ENCODE measurements around the gene HEXIM2. TPM values are rescaled to one million over a fixed set of nuclear protein-coding genes. Genes with fewer than 3 reads are reported as not detected.

HEXIM2 gene
- total and polyA plus RNA-seq, 2 donors (not counting 1 experiment from before 2014, with no cell fraction given): 1.9 to 18.7 TPM

- Histone ChIP-seq H4K20me1 (ENCODE audit: control insufficient read depth, extremely low read depth, insufficient read depth, low read length) (no peaks in the 10 kb centered on the region), H3K27ac (ENCODE audit: insufficient read depth, low read length) (no peak overlapping the region), H3K9me3 (ENCODE audit: control insufficient read depth, insufficient read depth, low read depth, low read length) (no peaks in the 10 kb centered on the region), H3K4me1 (ENCODE audit: control insufficient read depth, extremely low read depth, insufficient read depth, low read length) (peaks cover 5% of the 10 kb centered on the region), H2AFZ (ENCODE audit: low read length) (no peak overlapping the region), H3K27me3 (ENCODE audit: control insufficient read depth, insufficient read depth, low read length) (no peaks in the 10 kb centered on the region), H3K36me3 (ENCODE audit: control insufficient read depth, insufficient read depth, low read length) (peaks cover 6% of the 10 kb centered on the region), H3K9ac (ENCODE audit: insufficient read depth, low read length) (no peak overlapping the region), H3K79me2 (ENCODE audit: control insufficient read depth, insufficient read depth, low read length) (peaks cover 8% of the 10 kb centered on the region), H3K4me3 (replicated peaks in 1 of 4; ENCODE audit: control extremely low read depth in 1 of 4, insufficient read depth in 1 of 4, low read depth in 3 of 4, low read length in 4 of 4) (no peak overlapping the region), H3K4me2 (ENCODE audit: extremely low read depth, insufficient read depth, low read length) (no peak overlapping the region)
- DNase-seq (ENCODE audit: low read depth in 2 of 2): no peak
- no peak for TF ChIP-seq EZH2 (IDR thresholded peaks at IDR 0.05; ENCODE audit: low read length, missing control alignments)
- TF ChIP-seq, protein P1, sequence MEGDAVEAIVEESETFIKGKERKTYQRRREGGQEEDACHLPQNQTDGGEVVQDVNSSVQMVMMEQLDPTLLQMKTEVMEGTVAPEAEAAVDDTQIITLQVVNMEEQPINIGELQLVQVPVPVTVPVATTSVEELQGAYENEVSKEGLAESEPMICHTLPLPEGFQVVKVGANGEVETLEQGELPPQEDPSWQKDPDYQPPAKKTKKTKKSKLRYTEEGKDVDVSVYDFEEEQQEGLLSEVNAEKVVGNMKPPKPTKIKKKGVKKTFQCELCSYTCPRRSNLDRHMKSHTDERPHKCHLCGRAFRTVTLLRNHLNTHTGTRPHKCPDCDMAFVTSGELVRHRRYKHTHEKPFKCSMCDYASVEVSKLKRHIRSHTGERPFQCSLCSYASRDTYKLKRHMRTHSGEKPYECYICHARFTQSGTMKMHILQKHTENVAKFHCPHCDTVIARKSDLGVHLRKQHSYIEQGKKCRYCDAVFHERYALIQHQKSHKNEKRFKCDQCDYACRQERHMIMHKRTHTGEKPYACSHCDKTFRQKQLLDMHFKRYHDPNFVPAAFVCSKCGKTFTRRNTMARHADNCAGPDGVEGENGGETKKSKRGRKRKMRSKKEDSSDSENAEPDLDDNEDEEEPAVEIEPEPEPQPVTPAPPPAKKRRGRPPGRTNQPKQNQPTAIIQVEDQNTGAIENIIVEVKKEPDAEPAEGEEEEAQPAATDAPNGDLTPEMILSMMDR (conservative IDR thresholded peaks at IDR 0.05 in 1 of 2, IDR thresholded peaks at IDR 0.05 in 1 of 2; ENCODE audit: low read depth in 1 of 2, low read length in 2 of 2): no peak
Observed at GRCh38 chr17:45118691-45119090, 43.0 kb upstream of the HEXIM2 start.

DNA sequence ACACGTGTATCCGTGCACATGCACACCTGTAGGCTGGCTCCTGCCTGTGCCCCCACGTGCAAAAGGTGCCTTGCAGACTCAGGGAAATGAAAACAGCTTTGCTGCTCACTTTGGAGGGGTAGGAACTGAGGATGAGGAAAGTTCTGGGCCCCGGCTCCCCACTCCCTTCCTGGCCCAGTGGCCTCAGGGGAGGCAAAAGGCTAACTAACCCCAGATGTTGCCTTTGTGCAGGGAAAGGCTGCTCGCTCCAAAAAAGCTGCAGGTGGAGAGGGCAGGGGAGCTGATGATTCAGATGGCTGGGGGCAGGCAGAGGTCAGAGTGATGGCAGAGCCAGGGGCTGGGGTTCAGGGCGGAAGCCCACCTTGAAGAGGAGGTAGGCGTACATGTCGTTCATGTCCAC lies 41.7 kb upstream of the HEXIM2 start:
- TF ChIP-seq, protein P1 (conservative IDR thresholded peaks at IDR 0.05 in 1 of 2, IDR thresholded peaks at IDR 0.05 in 1 of 2; ENCODE audit: low read depth in 1 of 2, low read length in 2 of 2): no peak
- TF ChIP-seq EZH2 (IDR thresholded peaks at IDR 0.05; ENCODE audit: low read length, missing control alignments): no peak
- no peak overlapping the region for H3K4me3 ChIP-seq (replicated peaks in 1 of 4; ENCODE audit: control extremely low read depth in 1 of 4, insufficient read depth in 1 of 4, low read depth in 3 of 4, low read length in 4 of 4)
- H3K27me3 ChIP-seq (ENCODE audit: control insufficient read depth, insufficient read depth, low read length): no peaks in the 10 kb centered on the region
- no peak overlapping the region for H3K9ac ChIP-seq (ENCODE audit: insufficient read depth, low read length)
- DNase-seq (ENCODE audit: low read depth in 2 of 2): no peak
- peaks cover 9% of the 10 kb centered on the region for H3K79me2 ChIP-seq (ENCODE audit: control insufficient read depth, insufficient read depth, low read length)
- peaks cover 14% of the 10 kb centered on the region for H3K4me1 ChIP-seq (ENCODE audit: control insufficient read depth, extremely low read depth, insufficient read depth, low read length)
- no peaks in the 10 kb centered on the region for H4K20me1 ChIP-seq (ENCODE audit: control insufficient read depth, extremely low read depth, insufficient read depth, low read length)
- H3K4me2 ChIP-seq (ENCODE audit: extremely low read depth, insufficient read depth, low read length): no peak overlapping the region
- H3K9me3 ChIP-seq (ENCODE audit: control insufficient read depth, insufficient read depth, low read depth, low read length): no peaks in the 10 kb centered on the region
- H3K36me3 ChIP-seq (ENCODE audit: control insufficient read depth, insufficient read depth, low read length): peaks cover 6% of the 10 kb centered on the region
- no peak overlapping the region for H3K27ac ChIP-seq (ENCODE audit: insufficient read depth, low read length)
- no peak overlapping the region for H2AFZ ChIP-seq (ENCODE audit: low read length)

- TF ChIP-seq EZH2 (IDR thresholded peaks at IDR 0.05; ENCODE audit: low read length, missing control alignments): no peak
- TF ChIP-seq, protein P1 (conservative IDR thresholded peaks at IDR 0.05 in 1 of 2, IDR thresholded peaks at IDR 0.05 in 1 of 2; ENCODE audit: low read depth in 1 of 2, low read length in 2 of 2): no peak
- peaks cover 11% of the 10 kb centered on the region for H3K79me2 ChIP-seq (ENCODE audit: control insufficient read depth, insufficient read depth, low read length)
- peaks cover 6% of the 10 kb centered on the region for H3K36me3 ChIP-seq (ENCODE audit: control insufficient read depth, insufficient read depth, low read length)
- DNase-seq (ENCODE audit: low read depth in 2 of 2): no peak
- H3K27ac ChIP-seq (ENCODE audit: insufficient read depth, low read length): no peak overlapping the region
- H3K9me3 ChIP-seq (ENCODE audit: control insufficient read depth, insufficient read depth, low read depth, low read length): no peaks in the 10 kb centered on the region
- no peak overlapping the region for H2AFZ ChIP-seq (ENCODE audit: low read length)
- no peaks in the 10 kb centered on the region for H4K20me1 ChIP-seq (ENCODE audit: control insufficient read depth, extremely low read depth, insufficient read depth, low read length)
- no peaks in the 10 kb centered on the region for H3K27me3 ChIP-seq (ENCODE audit: control insufficient read depth, insufficient read depth, low read length)
- H3K4me3 ChIP-seq (replicated peaks in 1 of 4; ENCODE audit: control extremely low read depth in 1 of 4, insufficient read depth in 1 of 4, low read depth in 3 of 4, low read length in 4 of 4): no peak overlapping the region
- no peak overlapping the region for H3K9ac ChIP-seq (ENCODE audit: insufficient read depth, low read length)
- no peak overlapping the region for H3K4me2 ChIP-seq (ENCODE audit: extremely low read depth, insufficient read depth, low read length)
- peaks cover 14% of the 10 kb centered on the region for H3K4me1 ChIP-seq (ENCODE audit: control insufficient read depth, extremely low read depth, insufficient read depth, low read length)
Observed at GRCh38 chr17:45120558-45120957, 41.1 kb upstream of the HEXIM2 start.

All from fibroblast of lung (primary cell).